Panc1 (cell line): Measurements from ENCODE around the gene TEX22. TPM values are rescaled to one million over a fixed set of nuclear protein-coding genes. Genes with fewer than 3 reads are reported as not detected.

ENCODE experiments used
- ATAC-seq: fragments of 200-7000 bp; cut with Tn5 transposase; 2 replicates; pipeline ENCODE4 v1.9.1; 2020; ENCODE audit warnings: mild to moderate bottlenecking, moderate library complexity
- BruUV-seq: library from RNA; stranded (reverse); fragments of 400-500 nt; replicated peaks from 2 replicates; lab custom pipeline; 2021; lab: Mats Ljungman, UMichigan
- CTCF ChIA-PET: fragments of 300-600 bp; sonication (Branson Sonifier 250); formaldehyde crosslinking; loops from one replicate; lab custom pipeline; 2022; ENCODE audit warnings: antibody characterized with exemption; lab: Charles Lee
- POLR2A ChIA-PET: fragments of 300-600 bp; sonication (Branson Sonifier 250); formaldehyde crosslinking; loops from one replicate; lab custom pipeline; 2022; ENCODE audit warnings: antibody characterized with exemption; lab: Charles Lee
- DNase-seq: peaks from one replicate; pipeline ENCODE4 v3.0.0-alpha.2; 2010; ENCODE audit warnings: low read depth, low spot score
- H3K27ac ChIP-seq: 2 replicates; pipeline ENCODE4 v1.5.1; 2011; ENCODE audit warnings: mild to moderate bottlenecking, low read length, inconsistent platforms
- H3K27me3 ChIP-seq: fragments of 200-500 bp; sonication (Bioruptor generic); 2 replicates; pipeline ENCODE4 v1.6.0; 2014; ENCODE audit warnings: low read length, inconsistent platforms; ENCODE audit not compliant: control insufficient read depth, insufficient read depth
- H3K36me3 ChIP-seq: fragments of 200-500 bp; sonication (Bioruptor generic); 2 replicates; pipeline ENCODE4 v1.5.1; 2014; ENCODE audit warnings: inconsistent platforms, mild to moderate bottlenecking, low read length, moderate library complexity; ENCODE audit not compliant: control insufficient read depth, insufficient read depth
- H3K4me1 ChIP-seq: 2 replicates; pipeline ENCODE4 v1.5.1; 2011; ENCODE audit warnings: inconsistent platforms, mild to moderate bottlenecking, low read length, moderate library complexity; ENCODE audit not compliant: control insufficient read depth, insufficient read depth
- H3K4me3 ChIP-seq, 2 experiments: 2 replicates each; pipeline ENCODE4 v1.5.1; 2011 to 2012; ENCODE audit warnings: low read depth in 2 of 2, low read length in 2 of 2, mild to moderate bottlenecking in 2 of 2, inconsistent platforms in 1 of 2, moderate library complexity in 1 of 2
- H3K9me3 ChIP-seq: fragments of 200-500 bp; sonication (Bioruptor generic); 2 replicates; pipeline ENCODE4 v1.5.1; 2014; ENCODE audit warnings: low read depth, mild to moderate bottlenecking, inconsistent platforms, low read length, moderate library complexity; ENCODE audit not compliant: control insufficient read depth, insufficient read depth
- POLR2AphosphoS5 ChIP-seq: IDR thresholded peaks from 2 replicates; pipeline ENCODE4 v1.6.1; 2012; ENCODE audit warnings: mild to moderate bottlenecking, low read depth, low read length, moderate library complexity
- SIN3A ChIP-seq: IDR thresholded peaks from 2 replicates; pipeline ENCODE4 v1.6.1; 2012; ENCODE audit warnings: low read depth, mild to moderate bottlenecking, low read length, moderate library complexity, borderline replicate concordance; ENCODE audit not compliant: insufficient read depth
- TCF7L2 ChIP-seq: IDR thresholded peaks from 2 replicates; pipeline ENCODE4 v1.6.1; 2011; ENCODE audit warnings: mild to moderate bottlenecking, low read depth, low read length, inconsistent platforms
- in situ Hi-C: cut with HindIII; loops from 2 replicates; pipeline ENCODE4 v1.10.0; 2016; ENCODE audit warnings: low sequenced_read_pairs, low pct_unique_long_range_greater_than_20kb
- intact Hi-C: fragments of 100-400 bp; cut with micrococcal nuclease; formaldehyde crosslinking; loops from one replicate; pipeline ENCODE4 v1.10.0; 2022; ENCODE audit not compliant: unreplicated experiment
- total RNA-seq: library from RNA; stranded (reverse); gene quantifications from one replicate; pipeline ENCODE4 v1.2.1, GENCODE V29; 2021; ENCODE audit not compliant: unreplicated experiment
- TF ChIP-seq, protein P1 (sequence below), 2 experiments: IDR thresholded peaks; 2 replicates each; pipeline ENCODE4 v1.6.1; 2011 to 2012; ENCODE audit warnings: low read depth in 2 of 2, control low read depth in 1 of 2, low read length in 1 of 2, mild to moderate bottlenecking in 1 of 2, moderate library complexity in 1 of 2; ENCODE audit not compliant: insufficient read depth in 1 of 2
- TF ChIP-seq, protein P2 (sequence below): fragments of 450-650 bp; IDR thresholded peaks from 2 replicates; pipeline ENCODE4 v1.5.1; 2017; ENCODE audit warnings: mild to moderate bottlenecking

TEX22 gene
- total RNA-seq, 1 experiment from 2014 or later = 2.9 TPM

- H3K36me3 ChIP-seq = no peaks in the 10 kb centered on the region
- no peak overlapping the region for H3K27ac ChIP-seq
- no peak for DNase-seq
- CTCF ChIA-PET = no interaction called here
- POLR2A ChIA-PET = no interaction called here
- no peak for TF ChIP-seq TCF7L2
- TF ChIP-seq, protein P1, sequence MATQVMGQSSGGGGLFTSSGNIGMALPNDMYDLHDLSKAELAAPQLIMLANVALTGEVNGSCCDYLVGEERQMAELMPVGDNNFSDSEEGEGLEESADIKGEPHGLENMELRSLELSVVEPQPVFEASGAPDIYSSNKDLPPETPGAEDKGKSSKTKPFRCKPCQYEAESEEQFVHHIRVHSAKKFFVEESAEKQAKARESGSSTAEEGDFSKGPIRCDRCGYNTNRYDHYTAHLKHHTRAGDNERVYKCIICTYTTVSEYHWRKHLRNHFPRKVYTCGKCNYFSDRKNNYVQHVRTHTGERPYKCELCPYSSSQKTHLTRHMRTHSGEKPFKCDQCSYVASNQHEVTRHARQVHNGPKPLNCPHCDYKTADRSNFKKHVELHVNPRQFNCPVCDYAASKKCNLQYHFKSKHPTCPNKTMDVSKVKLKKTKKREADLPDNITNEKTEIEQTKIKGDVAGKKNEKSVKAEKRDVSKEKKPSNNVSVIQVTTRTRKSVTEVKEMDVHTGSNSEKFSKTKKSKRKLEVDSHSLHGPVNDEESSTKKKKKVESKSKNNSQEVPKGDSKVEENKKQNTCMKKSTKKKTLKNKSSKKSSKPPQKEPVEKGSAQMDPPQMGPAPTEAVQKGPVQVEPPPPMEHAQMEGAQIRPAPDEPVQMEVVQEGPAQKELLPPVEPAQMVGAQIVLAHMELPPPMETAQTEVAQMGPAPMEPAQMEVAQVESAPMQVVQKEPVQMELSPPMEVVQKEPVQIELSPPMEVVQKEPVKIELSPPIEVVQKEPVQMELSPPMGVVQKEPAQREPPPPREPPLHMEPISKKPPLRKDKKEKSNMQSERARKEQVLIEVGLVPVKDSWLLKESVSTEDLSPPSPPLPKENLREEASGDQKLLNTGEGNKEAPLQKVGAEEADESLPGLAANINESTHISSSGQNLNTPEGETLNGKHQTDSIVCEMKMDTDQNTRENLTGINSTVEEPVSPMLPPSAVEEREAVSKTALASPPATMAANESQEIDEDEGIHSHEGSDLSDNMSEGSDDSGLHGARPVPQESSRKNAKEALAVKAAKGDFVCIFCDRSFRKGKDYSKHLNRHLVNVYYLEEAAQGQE (IDR thresholded peaks at IDR 0.05; ENCODE audit: insufficient read depth in 1 of 2, low read depth in 2 of 2, low read length in 1 of 2) = no peak
- TF ChIP-seq SIN3A = no peak
- TF ChIP-seq, protein P2, sequence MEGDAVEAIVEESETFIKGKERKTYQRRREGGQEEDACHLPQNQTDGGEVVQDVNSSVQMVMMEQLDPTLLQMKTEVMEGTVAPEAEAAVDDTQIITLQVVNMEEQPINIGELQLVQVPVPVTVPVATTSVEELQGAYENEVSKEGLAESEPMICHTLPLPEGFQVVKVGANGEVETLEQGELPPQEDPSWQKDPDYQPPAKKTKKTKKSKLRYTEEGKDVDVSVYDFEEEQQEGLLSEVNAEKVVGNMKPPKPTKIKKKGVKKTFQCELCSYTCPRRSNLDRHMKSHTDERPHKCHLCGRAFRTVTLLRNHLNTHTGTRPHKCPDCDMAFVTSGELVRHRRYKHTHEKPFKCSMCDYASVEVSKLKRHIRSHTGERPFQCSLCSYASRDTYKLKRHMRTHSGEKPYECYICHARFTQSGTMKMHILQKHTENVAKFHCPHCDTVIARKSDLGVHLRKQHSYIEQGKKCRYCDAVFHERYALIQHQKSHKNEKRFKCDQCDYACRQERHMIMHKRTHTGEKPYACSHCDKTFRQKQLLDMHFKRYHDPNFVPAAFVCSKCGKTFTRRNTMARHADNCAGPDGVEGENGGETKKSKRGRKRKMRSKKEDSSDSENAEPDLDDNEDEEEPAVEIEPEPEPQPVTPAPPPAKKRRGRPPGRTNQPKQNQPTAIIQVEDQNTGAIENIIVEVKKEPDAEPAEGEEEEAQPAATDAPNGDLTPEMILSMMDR = no peak
- no peak for TF ChIP-seq POLR2AphosphoS5
- H3K27me3 ChIP-seq = no peaks in the 10 kb centered on the region
- H3K4me3 ChIP-seq = no peak overlapping the region
- in situ Hi-C loops (no loop called here), intact Hi-C loops (no loop called here)
- no TSS peak for BruUV-seq
- H3K9me3 ChIP-seq = no peaks in the 10 kb centered on the region
- no peaks in the 10 kb centered on the region for H3K4me1 ChIP-seq
- ATAC-seq = no peak
Observed at GRCh38 chr14:105442834-105443233, 44.5 kb downstream of the TEX22 start.

DNA sequence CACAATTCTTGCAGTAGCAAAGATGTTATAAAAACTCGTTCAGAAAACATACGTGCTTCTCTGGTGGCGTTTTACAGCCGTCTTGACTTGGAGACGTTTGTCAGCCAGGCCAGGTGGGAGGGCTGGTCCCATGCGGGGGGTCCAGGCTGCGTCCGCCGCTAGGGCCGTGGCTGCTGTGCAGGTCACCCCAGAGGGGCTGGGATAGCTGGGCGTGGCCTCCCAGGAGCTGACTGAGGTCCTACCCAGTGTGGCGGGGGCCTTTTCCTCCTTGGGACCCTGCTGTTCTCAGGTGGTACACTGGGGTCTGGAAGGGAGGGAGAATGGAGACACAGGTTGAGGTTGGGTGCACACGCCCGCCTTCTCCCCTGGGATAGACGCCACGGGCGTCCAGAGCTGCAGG is 46.5 kb downstream of the TEX22 start:
- H3K4me1 ChIP-seq = no peaks in the 10 kb centered on the region
- no peaks in the 10 kb centered on the region for H3K27me3 ChIP-seq
- H3K4me3 ChIP-seq = no peak overlapping the region
- DNase-seq (no peak), ATAC-seq (no peak)
- in situ Hi-C loops (no loop called here), intact Hi-C loops (no loop called here)
- ChIA-PET CTCF (no interaction called here), POLR2A (no interaction called here)
- H3K9me3 ChIP-seq = no peaks in the 10 kb centered on the region
- TF ChIP-seq SIN3A (no peak), TCF7L2 (no peak)
- TF ChIP-seq, protein P2 = no peak
- TF ChIP-seq, protein P1 (IDR thresholded peaks at IDR 0.05; ENCODE audit: insufficient read depth in 1 of 2, low read depth in 2 of 2, low read length in 1 of 2) = no peak
- BruUV-seq = no TSS peak
- no peak overlapping the region for H3K27ac ChIP-seq
- no peaks in the 10 kb centered on the region for H3K36me3 ChIP-seq
